Activated CD8-positive, alpha-beta memory T cell treated with anti-CD3 and anti-CD28 coated beads, Interleukin-2, amount 50 U/mL, for 1 hour (primary cell): ENCODE measurements around the gene NKX1-2.

ENCODE experiments used
- DNase-seq: peaks from one replicate; pipeline ENCODE4 v3.0.0-alpha.2; 2020; ENCODE audit errors: extremely low read depth

NKX1-2 gene

GRCh38 chr10:124476043-124476725 lies 26.3 kb upstream of the NKX1-2 start:
- no peak for DNase-seq

DNA sequence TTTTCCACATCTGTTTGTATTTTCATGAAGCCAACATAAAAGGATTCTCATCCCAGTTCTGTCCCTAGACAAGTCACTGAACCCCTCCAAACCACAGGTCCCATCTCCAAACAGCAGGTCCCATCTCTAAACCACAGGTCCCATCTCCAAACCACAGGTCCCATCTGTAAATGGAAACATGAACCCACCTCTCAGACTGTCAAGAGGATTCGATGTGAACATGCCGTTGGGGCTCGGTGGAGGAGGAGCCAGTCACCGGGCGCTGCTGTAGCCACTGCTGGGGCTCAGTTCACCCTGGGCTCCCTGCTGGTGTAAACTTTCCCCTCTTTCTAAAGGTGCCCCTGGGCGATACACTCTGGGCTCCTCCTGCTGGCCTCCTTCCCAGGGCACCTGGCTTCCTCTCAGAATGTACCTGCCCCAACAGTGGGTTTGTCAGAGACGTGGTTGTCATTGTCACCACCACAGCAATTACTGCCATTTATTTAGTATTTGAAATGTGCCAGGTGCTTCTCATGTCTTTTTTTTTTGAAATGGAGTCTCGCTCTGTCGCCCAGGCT lies 24.8 kb upstream of the NKX1-2 start:
- DNase-seq: no peak

GRCh38 chr10:124473070-124473469 lies 23.2 kb upstream of the NKX1-2 start:
- DNase-seq: no peak

DNA sequence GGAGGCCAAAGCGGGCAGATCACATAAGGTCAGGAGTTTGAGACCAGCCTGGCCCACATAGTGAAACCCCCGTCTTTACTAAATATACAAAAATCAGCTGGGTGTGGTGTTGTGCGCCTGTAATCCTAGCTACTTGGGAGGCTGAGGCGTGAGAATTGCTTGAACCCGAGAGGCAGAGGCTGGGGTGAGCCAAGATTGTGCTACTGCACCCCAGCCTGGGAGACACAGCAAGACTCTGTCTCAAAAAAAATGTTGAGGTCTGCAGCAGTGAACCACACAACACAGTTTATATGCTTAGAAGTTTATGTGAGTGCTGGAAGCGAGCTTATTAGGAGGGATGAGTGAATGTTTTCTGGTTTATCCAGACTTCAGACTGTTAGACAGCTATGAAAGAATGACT lies 22.2 kb upstream of the NKX1-2 start:
- DNase-seq: no peak

GRCh38 chr10:124470544-124471434 lies 21.0 kb upstream of the NKX1-2 start:
- no peak for DNase-seq

- DNase-seq: no peak
Measured at GRCh38 chr10:124469956-124470484, 20.2 kb upstream of the NKX1-2 start.

- DNase-seq: no peak
Measured at GRCh38 chr10:124468624-124469023, 18.8 kb upstream of the NKX1-2 start.

GRCh38 chr10:124467165-124467564 lies 17.3 kb upstream of the NKX1-2 start:
- DNase-seq: no peak

GRCh38 chr10:124465777-124466488 lies 16.1 kb upstream of the NKX1-2 start:
- DNase-seq: no peak

GRCh38 chr10:124465003-124465776 lies 15.4 kb upstream of the NKX1-2 start:
- DNase-seq: no peak

DNA sequence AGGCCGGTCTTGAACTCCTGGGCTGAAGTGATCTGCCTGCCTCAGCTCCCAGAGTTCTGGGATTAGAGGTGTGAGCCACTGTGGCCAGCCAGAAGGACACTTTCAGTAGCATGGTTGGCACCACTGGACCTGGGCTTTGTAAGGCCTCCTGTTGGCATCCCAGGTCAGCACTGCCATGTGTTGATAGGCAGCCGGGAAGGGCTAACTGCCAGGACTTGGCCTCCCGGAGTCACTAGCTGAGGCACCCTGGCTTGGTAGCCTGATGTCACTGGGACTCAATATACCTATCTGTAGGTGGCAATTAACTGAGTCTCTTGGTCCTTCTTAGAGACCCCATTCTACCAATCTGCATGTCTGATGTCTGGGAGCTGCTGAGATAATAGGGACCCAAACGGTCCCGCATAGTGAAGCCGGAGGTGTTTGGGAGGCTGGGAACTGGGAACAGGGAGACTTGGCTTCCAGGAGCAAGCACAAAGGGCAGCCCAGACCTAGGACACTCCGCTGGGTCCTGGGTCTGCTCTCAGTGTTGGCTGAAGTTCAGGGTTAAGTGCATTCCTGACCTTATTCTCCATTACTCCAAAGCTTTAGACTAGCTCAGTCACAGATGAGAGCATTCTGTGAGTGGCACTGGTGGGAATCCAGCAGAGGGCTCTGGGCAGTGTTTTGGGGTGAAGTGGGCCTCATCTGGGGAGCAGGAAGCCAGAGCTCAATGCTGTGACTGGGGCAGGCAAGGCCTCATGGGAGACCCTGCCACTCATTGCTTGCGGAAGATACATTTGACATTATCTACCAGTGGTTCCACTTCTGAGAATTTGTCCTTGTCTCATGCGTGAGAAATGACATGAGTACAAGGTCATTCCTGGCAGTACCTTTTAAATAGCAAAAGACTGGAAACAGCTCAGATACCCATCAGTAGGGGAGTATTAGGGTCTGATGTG lies 14.5 kb upstream of the NKX1-2 start:
- no peak for DNase-seq

GRCh38 chr10:124462348-124462695 lies 12.5 kb upstream of the NKX1-2 start:
- no peak for DNase-seq

DNA sequence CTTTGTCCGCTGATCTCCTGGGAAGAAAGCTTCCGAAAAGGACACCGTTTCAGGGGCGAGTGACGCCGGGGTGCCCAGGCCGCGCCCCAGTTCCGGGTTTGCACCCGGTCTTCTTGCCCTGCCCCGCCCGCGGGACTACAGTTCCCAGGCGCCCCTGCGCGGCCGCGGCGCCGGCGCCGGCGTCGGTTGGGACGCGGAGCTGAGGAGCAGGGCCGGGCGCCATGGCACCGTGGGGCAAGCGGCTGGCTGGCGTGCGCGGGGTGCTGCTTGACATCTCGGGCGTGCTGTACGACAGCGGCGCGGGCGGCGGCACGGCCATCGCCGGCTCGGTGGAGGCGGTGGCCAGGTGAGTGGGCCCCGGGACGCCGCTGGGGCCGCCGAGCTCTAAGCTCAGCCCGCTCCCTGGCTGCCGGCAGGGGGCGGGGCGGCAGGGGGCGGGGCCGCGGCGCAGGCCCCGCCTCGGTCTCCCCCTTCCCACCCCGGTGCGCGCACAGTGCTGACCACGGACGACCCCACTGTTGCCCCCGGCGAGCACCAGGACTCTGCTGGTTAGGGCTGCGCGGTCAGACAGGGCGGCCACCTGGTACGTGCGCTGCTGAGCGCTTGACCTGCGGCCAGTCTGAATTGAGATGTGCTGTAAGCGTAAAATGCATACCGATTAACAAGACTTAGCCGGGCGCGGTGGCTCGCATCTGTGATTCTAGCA lies 12.0 kb upstream of the NKX1-2 start, which contains the start of gene LHPP:
Gene LHPP, plus strand, starts transcription at position 182 of the 706 bp plus-strand sequence. Its CDS starts 40 bp downstream, at position 222.
- DNase-seq: no peak

- no peak for DNase-seq
Measured at GRCh38 chr10:124460144-124460543, 10.3 kb upstream of the NKX1-2 start.

DNA sequence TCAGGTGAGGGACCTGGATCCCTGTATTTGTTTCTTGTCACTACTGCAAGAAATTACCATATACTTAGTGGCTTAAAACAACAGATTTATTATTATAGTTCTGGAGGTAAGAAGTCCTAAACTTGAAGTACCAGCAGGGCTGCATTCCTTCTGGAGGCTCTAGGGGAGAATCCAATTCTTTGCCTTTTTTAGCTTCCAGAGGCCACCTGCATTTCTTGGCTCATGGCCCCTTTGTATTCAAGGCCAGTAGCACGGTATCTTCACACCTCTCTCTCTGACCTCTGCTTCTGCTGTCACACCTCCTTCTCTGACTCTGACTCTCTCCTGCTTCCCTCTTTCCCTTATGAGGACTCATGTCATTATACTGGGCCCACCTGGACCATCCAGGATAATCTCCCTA lies 9.6 kb upstream of the NKX1-2 start:
- no peak for DNase-seq

DNA sequence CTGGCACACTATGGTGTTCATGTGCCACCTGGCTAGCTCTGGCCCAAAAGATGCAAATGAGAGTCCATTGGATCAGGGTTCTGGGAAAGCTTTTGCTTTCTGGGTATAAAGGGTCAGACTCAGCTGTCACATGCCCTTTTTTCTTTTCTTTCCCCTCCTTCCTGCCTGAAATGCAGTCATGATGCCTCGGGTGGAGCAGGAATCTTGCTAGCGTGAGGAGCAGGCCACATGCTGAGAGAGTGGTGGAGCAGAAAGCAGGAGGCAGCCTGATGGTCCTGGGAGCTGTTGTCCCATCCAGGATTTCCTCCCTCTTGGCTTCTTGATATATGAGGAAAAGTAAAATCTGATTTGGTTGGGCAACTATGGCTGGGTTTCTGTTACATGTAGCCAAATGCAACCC lies 9.1 kb upstream of the NKX1-2 start:
- DNase-seq: no peak

DNA sequence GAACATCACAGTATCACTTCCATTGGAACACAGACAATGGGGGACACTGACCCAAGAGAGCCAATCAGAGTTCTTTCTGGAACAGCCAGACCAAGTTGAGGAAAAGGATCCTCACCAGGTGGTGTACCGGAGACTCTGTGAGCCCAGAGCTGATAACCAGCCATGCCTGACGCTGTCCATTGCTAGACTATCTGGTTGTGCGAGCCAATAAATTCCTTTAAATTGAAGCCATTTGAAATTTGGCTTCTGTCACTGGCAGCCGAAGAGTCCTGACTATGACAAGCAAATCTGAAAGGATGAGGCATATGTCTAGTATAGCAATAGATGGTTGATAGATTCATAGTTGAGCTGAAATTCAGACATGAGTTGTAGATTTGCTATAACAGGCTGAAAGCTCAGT lies 8.6 kb upstream of the NKX1-2 start:
- no peak for DNase-seq

- no peak for DNase-seq
Measured at GRCh38 chr10:124455441-124455840, 5.6 kb upstream of the NKX1-2 start.

DNA sequence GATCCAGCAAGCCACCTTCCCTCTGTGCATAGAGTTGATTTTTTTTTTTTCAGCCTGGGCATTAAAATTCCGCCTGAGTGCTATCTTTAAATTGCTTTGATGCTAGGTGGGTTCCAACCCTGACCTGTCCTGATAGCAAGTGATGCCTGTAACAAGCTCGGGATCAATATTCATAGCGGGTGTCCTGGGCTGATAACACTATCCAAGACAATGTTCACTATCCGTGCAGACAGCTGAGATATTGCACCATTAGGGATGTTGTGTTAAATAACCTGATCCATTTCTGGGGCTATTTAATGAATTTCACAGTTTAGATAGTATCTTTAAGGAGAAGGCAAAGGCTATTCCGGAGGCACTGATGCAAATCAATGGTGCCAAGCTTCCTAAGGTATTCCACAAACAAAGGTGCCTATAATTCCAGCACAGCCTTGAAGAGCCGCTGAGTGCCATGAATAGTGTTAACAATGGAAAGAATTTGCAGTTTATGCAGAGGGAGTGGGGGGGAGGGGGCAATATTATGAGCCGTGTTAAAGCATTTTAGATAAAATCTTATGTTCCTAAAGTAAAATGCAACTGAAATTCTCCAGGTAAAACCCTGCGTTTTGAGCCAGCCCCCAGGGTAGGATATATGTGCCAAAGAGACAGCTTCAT lies 4.2 kb upstream of the NKX1-2 start:
- DNase-seq: no peak
